AG04449 (cell line): ENCODE data around the gene KLF16.
A peak's percentile ranks its signal among the peaks of the same experiment; 100 is the strongest.

Experiments used
- CTCF ChIA-PET: fragments of 350-600 bp; formaldehyde crosslinking; extraction: SDS; loops from one replicate; lab custom pipeline; 2021; ENCODE audit warnings: antibody characterized with exemption; lab: Yijun Ruan, JAX
- POLR2A ChIA-PET: fragments of 400-600, 350-600 bp; formaldehyde crosslinking; extraction: SDS; loops from one replicate; lab custom pipeline; 2020; ENCODE audit warnings: antibody characterized with exemption, inconsistent platforms; lab: Yijun Ruan, JAX
- DNase-seq: peaks from one replicate; pipeline ENCODE4 v3.0.0-alpha.2; 2010; ENCODE audit warnings: low read depth, low spot score
- H3K4me3 ChIP-seq: 2 replicates; pipeline ENCODE4 v1.5.1; 2011; ENCODE audit warnings: low read depth, mild to moderate bottlenecking, control low read depth, low read length
- TF ChIP-seq, protein P1 (sequence below): IDR thresholded peaks from one replicate; pipeline ENCODE4 v1.5.1; 2011; ENCODE audit warnings: mild to moderate bottlenecking, moderate library complexity, low read length, control low read depth, inconsistent platforms; ENCODE audit not compliant: insufficient read depth; ENCODE audit errors: missing control alignments

KLF16 gene

DNA sequence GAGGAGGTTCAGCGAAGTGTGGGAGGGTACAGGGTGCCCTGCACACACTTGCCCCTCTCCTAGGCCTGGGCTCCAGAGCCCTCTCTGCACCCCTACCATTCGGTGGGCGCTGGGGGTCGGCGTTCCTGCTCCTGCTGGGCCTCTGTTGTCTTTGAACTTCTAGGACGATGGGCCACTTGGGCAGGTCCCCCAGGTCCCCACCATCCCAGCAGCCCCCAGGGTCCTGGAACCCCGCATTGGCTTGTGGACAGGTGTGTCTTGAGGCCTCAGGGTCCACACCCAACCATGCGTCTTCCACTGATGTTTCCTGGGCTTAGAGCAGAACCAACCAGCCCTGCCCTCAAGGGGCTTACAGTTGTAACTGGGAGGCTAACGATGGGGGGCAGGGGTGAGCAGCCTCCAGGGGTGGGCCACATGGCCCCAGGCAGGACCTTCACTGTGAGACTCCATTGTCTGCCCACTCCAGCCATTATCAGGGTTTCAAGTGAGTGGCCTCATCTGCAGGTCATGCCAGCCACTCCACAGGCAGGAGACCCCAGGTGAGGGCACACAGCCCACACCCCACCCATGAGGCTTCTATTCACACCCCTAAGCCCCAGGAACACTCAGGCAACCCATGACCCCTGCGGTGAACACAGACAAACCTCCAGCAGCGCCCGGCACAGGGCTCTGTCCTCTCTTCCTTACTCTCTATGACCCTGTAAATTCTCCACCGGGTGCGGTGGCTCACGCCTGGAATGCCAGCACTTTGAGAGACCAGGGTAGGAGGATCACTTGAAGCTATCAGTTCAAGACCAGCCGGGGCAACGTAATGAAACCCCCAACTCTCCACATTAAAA lies 2.0 kb upstream of the KLF16 start:
- CTCF ChIA-PET, result interaction anchor here (0.8 to 3.2 kb wide), 11 partner anchors 8 to 65 kb away, joined by 3 to 16 read pairs (median 4); no protein-coding TSS in a partner anchor
- DNase-seq, result no peak
- POLR2A ChIA-PET, result interaction anchor here (1.2 kb wide), 1 partner anchor 10 kb away, joined by 8 read pairs; no protein-coding TSS in a partner anchor
- peak overlapping the region; percentile 73 for H3K4me3 ChIP-seq
- TF ChIP-seq, protein P1, sequence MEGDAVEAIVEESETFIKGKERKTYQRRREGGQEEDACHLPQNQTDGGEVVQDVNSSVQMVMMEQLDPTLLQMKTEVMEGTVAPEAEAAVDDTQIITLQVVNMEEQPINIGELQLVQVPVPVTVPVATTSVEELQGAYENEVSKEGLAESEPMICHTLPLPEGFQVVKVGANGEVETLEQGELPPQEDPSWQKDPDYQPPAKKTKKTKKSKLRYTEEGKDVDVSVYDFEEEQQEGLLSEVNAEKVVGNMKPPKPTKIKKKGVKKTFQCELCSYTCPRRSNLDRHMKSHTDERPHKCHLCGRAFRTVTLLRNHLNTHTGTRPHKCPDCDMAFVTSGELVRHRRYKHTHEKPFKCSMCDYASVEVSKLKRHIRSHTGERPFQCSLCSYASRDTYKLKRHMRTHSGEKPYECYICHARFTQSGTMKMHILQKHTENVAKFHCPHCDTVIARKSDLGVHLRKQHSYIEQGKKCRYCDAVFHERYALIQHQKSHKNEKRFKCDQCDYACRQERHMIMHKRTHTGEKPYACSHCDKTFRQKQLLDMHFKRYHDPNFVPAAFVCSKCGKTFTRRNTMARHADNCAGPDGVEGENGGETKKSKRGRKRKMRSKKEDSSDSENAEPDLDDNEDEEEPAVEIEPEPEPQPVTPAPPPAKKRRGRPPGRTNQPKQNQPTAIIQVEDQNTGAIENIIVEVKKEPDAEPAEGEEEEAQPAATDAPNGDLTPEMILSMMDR, result no peak

- ChIA-PET POLR2A (interaction anchor here (1.0 to 1.2 kb wide), 2 partner anchors 10 to 11 kb away, joined by 3 to 8 read pairs; no protein-coding TSS in a partner anchor), CTCF (interaction anchor here (0.6 to 3.2 kb wide), 11 partner anchors 8 to 65 kb away, joined by 3 to 16 read pairs (median 4); no protein-coding TSS in a partner anchor)
- TF ChIP-seq, protein P1, result peak; percentile 84
- peak overlapping the region; percentile 73 for H3K4me3 ChIP-seq
- no peak for DNase-seq
Observed at GRCh38 chr19:1864480-1865171, 1.2 kb upstream of the KLF16 start.

- peak overlapping the region; percentile 83 for H3K4me3 ChIP-seq
- peak; percentile 42 for DNase-seq
- POLR2A ChIA-PET, result interaction anchor here (1.0 to 1.2 kb wide), 2 partner anchors 11 to 12 kb away, joined by 3 to 8 read pairs; no protein-coding TSS in a partner anchor
- TF ChIP-seq, protein P1, result no peak
- CTCF ChIA-PET, result interaction anchor here (0.6 to 3.2 kb wide), 11 partner anchors 8 to 66 kb away, joined by 3 to 16 read pairs (median 4); no protein-coding TSS in a partner anchor
Observed at GRCh38 chr19:1863638-1864479, 480 bp upstream of the KLF16 start.

- POLR2A ChIA-PET, result no interaction called here
- peak overlapping the region; percentile 83 for H3K4me3 ChIP-seq
- no peak for DNase-seq
- TF ChIP-seq, protein P1, result no peak
- CTCF ChIA-PET, result no interaction called here
Observed at GRCh38 chr19:1862424-1863327, 703 bp downstream of the KLF16 start.

- ChIA-PET CTCF (interaction anchor here (1.4 to 1.5 kb wide), 2 partner anchors 11 to 13 kb away, joined by 3 to 5 read pairs; partner anchors contain the start of gene REXO1), POLR2A (no interaction called here)
- DNase-seq, result no peak
Observed at GRCh38 chr19:1862068-1862423, 1.3 kb downstream of the KLF16 start.

More at GRCh38 chr19:1862068-1862423, 1.3 kb downstream of the KLF16 start:
- TF ChIP-seq, protein P1, result no peak
- H3K4me3 ChIP-seq, result peak overlapping the region; percentile 83
